SU-DHL-6 (cell line): Measurements from ENCODE around the gene KDM5B.

ENCODE experiments used
- H2AFZ ChIP-seq: fragments of 200-600 bp; sonication (generic); 2 replicates; pipeline ENCODE4 v1.6.1; 2014; ENCODE audit warnings: low read depth, mild to moderate bottlenecking, moderate library complexity, mixed read lengths, antibody characterized with exemption, low read length; ENCODE audit not compliant: severe bottlenecking
- H3F3A ChIP-seq: fragments of 200-600 bp; shearing (Covaris generic); 2 replicates; pipeline ENCODE4 v1.6.0; 2016; ENCODE audit warnings: antibody characterized with exemption, mild to moderate bottlenecking; ENCODE audit not compliant: insufficient read depth
- H3K27ac ChIP-seq: fragments of 200-600 bp; sonication (generic); 2 replicates; pipeline ENCODE4 v1.5.1; 2016; ENCODE audit warnings: low read depth, mild to moderate bottlenecking, low read length, moderate library complexity, mixed read lengths
- H3K27me3 ChIP-seq: fragments of 200-600 bp; sonication (generic), shearing (Covaris generic); 2 replicates; pipeline ENCODE4 v1.6.0; 2014; ENCODE audit warnings: mild to moderate bottlenecking, low read length
- H3K36me3 ChIP-seq: fragments of 200-600 bp; sonication (generic); 2 replicates; pipeline ENCODE4 v1.6.1; 2014; ENCODE audit warnings: mild to moderate bottlenecking, low read length, mixed read lengths
- H3K4me2 ChIP-seq: fragments of 300-600, 200-600 bp; shearing (Covaris generic), sonication (generic); 2 replicates; pipeline ENCODE4 v1.6.0; 2014; ENCODE audit warnings: low read length, low read depth, mild to moderate bottlenecking; ENCODE audit not compliant: poor library complexity, severe bottlenecking
- H3K4me3 ChIP-seq: fragments of 200-600 bp; sonication (generic); 2 replicates; pipeline ENCODE4 v1.5.1; 2014; ENCODE audit warnings: antibody characterized with exemption, low read length, mild to moderate bottlenecking, mixed read lengths; ENCODE audit not compliant: insufficient read depth, poor library complexity, severe bottlenecking
- H3K79me2 ChIP-seq: fragments of 200-600 bp; sonication (generic); 2 replicates; pipeline ENCODE4 v1.6.1; 2014; ENCODE audit warnings: mild to moderate bottlenecking, low read length, moderate library complexity; ENCODE audit not compliant: insufficient read depth
- H3K9ac ChIP-seq: fragments of 200-600 bp; sonication (generic); 2 replicates; pipeline ENCODE4 v1.7.0; 2014; ENCODE audit warnings: mild to moderate bottlenecking, low read length
- H3K9me2 ChIP-seq: fragments of 200-600 bp; sonication (generic); replicated peaks from 2 replicates; pipeline ENCODE4 v1.6.1; 2014; ENCODE audit warnings: low read length; ENCODE audit not compliant: insufficient read depth
- H3K9me3 ChIP-seq: fragments of 200-600 bp; sonication (generic); 2 replicates; pipeline ENCODE4 v1.6.1; 2014; ENCODE audit warnings: low read length, mixed read lengths; ENCODE audit not compliant: insufficient read depth
- H4K20me1 ChIP-seq: fragments of 200-600 bp; sonication (generic); 2 replicates; pipeline ENCODE4 v1.6.1; 2014; ENCODE audit warnings: low read depth, mild to moderate bottlenecking, antibody characterized with exemption, low read length, moderate library complexity, mixed read lengths
- EZH2phosphoT487 ChIP-seq: fragments of 200-600 bp; sonication (generic), shearing (Covaris generic); conservative IDR thresholded peaks from 2 replicates; pipeline ENCODE4 v1.6.1; 2018; ENCODE audit warnings: mild to moderate bottlenecking, antibody characterized with exemption, low read length, moderate library complexity, mixed read lengths
- TF ChIP-seq, protein P1 (sequence below): fragments of 200-600 bp; sonication (generic); IDR thresholded peaks from one replicate; pipeline ENCODE4 v1.5.1; 2017; ENCODE audit warnings: antibody characterized with exemption, mild to moderate bottlenecking, low read length, moderate library complexity; ENCODE audit not compliant: insufficient read depth, poor library complexity, severe bottlenecking

The KDM5B gene

DNA sequence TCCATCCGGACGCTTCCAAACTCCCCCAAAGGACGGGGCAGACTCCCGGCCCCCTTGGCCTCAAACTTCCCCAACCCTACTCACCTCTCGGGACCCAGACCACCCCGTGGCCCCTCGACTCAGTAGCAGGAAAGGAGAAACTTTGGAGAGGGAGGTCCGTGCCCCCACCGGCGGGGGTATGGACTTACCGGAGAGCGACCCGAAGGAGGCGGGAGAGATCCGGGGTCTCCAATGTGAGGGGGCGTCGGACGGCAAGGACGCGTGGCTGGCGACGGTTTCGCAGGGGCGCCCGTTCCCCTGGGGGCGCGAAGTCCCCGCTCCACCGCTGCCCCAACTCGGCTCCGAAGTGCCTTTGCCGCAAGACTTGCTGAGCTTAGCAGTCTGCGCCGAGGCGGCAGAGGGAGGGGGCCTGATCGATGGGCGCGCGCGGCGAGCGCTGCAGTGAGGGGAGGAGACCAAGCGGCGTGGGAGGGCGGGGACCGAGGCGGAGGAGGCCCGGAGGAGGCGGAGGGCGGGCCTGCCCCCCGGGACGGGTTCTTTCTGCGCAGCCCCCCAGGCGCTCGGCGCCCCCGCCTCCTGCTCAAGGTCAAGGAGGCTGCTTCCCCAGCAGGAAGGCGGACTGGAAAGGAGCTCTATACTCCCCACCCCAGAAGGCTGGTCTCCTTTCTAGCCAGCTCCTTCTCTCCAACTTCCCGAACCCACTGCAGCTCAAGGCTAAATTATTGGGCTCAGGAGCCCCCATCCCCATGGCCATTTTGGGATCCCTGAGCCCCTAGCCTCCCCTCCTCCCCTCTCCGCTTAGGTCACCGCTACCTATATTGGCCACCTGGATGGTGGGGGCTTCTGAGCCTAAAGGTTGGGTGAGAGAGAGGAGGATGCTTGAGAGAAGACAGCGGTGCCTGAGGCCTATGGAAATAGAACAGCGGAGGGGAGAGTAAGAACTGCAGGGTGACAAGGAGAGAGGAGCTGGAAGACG is 97.9 kb downstream of the KDM5B start, which contains the start of gene SYT2:
SYT2 (minus strand) TSS at position 385 of the 976 bp plus-strand sequence. CDS start 104,682 bp downstream, outside the sequence.
- no peaks in the 10 kb centered on the region for H3K27me3 ChIP-seq
- H3K79me2 ChIP-seq, result no peaks in the 10 kb centered on the region
- no peaks in the 10 kb centered on the region for H3K9me3 ChIP-seq
- no peak within 1 kb of the TSS for H2AFZ ChIP-seq
- H3K27ac ChIP-seq, result no peak within 1 kb of the TSS
- no peaks in the 10 kb centered on the region for H3F3A ChIP-seq
- no peaks in the 10 kb centered on the region for H3K9me2 ChIP-seq
- no peak within 1 kb of the TSS for H3K9ac ChIP-seq
- no peaks in the 10 kb centered on the region for H3K36me3 ChIP-seq
- H3K4me3 ChIP-seq, result no peak within 1 kb of the TSS
- H4K20me1 ChIP-seq, result no peaks in the 10 kb centered on the region
- TF ChIP-seq, protein P1, sequence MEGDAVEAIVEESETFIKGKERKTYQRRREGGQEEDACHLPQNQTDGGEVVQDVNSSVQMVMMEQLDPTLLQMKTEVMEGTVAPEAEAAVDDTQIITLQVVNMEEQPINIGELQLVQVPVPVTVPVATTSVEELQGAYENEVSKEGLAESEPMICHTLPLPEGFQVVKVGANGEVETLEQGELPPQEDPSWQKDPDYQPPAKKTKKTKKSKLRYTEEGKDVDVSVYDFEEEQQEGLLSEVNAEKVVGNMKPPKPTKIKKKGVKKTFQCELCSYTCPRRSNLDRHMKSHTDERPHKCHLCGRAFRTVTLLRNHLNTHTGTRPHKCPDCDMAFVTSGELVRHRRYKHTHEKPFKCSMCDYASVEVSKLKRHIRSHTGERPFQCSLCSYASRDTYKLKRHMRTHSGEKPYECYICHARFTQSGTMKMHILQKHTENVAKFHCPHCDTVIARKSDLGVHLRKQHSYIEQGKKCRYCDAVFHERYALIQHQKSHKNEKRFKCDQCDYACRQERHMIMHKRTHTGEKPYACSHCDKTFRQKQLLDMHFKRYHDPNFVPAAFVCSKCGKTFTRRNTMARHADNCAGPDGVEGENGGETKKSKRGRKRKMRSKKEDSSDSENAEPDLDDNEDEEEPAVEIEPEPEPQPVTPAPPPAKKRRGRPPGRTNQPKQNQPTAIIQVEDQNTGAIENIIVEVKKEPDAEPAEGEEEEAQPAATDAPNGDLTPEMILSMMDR, result no peak
- TF ChIP-seq EZH2phosphoT487, result no peak
- no peak within 1 kb of the TSS for H3K4me2 ChIP-seq

DNA sequence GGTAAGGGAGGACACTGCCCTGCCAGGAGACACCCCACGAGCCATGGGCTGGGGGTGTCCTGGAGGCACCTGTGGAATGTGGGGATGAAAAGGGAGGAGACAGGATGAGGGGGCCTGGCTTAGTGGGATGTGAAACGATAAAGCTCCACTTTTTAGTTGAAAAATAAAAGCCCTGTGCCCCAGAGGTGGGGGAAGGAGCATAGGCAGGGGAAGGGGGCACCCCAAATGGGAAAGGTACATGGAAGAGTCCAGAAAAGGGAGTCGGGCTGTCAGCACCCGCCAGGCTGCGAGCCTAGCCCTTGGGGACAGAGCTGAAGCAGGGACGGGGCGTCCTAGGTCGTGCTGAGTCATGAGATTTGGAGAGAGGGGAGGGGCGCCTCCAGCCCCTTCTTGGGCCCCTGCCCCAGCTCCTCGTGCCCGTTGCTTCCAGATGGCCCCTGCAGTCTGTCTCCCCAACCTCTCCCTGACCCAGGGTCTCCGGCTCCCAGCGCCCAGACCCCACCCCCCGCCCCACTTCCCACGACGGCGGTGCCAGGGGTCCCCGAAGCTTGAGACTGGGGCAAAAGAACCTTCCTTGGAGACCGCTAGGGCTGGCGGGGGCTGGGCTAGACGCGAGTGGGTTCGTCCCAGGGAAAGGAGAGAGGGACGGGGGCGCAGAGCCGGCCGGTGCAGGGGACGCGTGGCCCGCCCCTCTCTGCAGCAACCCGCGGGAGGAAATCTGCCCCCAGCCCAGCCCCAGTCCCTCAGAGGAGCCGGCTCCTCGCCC is 98.8 kb downstream of the KDM5B start:
- H3K36me3 ChIP-seq, result no peaks in the 10 kb centered on the region
- H3K79me2 ChIP-seq, result no peaks in the 10 kb centered on the region
- H3K27me3 ChIP-seq, result no peaks in the 10 kb centered on the region
- no peaks in the 10 kb centered on the region for H4K20me1 ChIP-seq
- H3K9ac ChIP-seq, result no peak overlapping the region
- H2AFZ ChIP-seq, result no peak overlapping the region
- no peak overlapping the region for H3K27ac ChIP-seq
- no peak overlapping the region for H3K4me3 ChIP-seq
- TF ChIP-seq, protein P1, result no peak
- TF ChIP-seq EZH2phosphoT487, result no peak
- no peaks in the 10 kb centered on the region for H3K9me3 ChIP-seq
- no peaks in the 10 kb centered on the region for H3F3A ChIP-seq
- H3K4me2 ChIP-seq, result no peak overlapping the region
- H3K9me2 ChIP-seq, result no peaks in the 10 kb centered on the region

DNA sequence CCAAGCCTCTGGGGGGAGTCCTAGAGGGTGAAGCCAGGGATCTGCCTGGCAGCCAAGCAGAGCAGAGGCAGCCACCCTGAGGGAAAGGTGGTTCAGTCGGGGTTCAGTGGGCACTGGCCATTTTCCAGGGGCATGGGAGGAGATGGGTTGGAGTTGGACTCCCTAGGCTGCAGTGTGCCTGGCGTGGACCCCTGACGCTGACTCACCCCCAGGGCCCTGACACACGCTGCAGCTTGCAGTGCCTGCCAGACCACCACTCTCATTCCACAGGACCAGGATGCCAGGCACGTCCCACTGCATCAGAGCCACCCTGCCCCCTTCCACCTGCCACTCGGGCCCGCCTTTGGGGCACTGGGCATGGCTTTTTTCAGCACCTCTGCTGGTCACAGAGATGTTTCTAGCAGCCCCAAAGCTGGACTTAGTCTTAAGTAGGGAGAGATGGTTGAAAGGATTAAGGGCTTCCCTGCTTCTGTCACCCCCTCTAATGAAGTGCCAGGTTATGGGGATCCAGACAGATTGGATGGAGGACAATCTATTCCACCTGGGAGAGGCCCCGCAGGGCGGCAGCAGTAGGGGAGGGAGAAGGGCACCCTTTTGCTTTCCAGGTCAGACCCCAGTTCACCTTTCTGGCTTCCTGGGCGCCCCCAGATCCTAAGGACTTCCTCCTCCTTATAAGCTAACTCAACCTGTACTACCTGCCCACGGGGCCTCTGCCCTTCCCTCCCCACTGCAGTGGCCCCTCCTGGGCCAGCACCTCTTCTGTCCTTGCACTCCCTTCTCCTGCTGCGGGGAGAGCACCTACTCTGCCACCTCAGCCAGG is 99.6 kb downstream of the KDM5B start:
- Histone ChIP-seq H3K9ac (no peak overlapping the region), H3F3A (no peaks in the 10 kb centered on the region), H2AFZ (no peak overlapping the region), H3K36me3 (no peaks in the 10 kb centered on the region), H3K9me3 (no peaks in the 10 kb centered on the region), H4K20me1 (no peaks in the 10 kb centered on the region), H3K9me2 (no peaks in the 10 kb centered on the region), H3K27ac (no peak overlapping the region), H3K27me3 (no peaks in the 10 kb centered on the region), H3K79me2 (no peaks in the 10 kb centered on the region), H3K4me3 (no peak overlapping the region), H3K4me2 (no peak overlapping the region)
- no peak for TF ChIP-seq EZH2phosphoT487
